IPS-NIHi7 (cell line): ENCODE data around the gene RBM23.
A peak's percentile ranks its signal among the peaks of the same experiment; 100 is the strongest.
"Not testable (repeated sequence)": the region's sequence is repeated elsewhere in the genome, so short reads cannot be mapped to it uniquely, and the experiment has no call there.

Experiments used
- DNase-seq: peaks from one replicate; pipeline ENCODE4 v3.0.0; 2012; ENCODE audit warnings: mixed read lengths; ENCODE audit errors: extremely low spot score

RBM23 gene

DNA sequence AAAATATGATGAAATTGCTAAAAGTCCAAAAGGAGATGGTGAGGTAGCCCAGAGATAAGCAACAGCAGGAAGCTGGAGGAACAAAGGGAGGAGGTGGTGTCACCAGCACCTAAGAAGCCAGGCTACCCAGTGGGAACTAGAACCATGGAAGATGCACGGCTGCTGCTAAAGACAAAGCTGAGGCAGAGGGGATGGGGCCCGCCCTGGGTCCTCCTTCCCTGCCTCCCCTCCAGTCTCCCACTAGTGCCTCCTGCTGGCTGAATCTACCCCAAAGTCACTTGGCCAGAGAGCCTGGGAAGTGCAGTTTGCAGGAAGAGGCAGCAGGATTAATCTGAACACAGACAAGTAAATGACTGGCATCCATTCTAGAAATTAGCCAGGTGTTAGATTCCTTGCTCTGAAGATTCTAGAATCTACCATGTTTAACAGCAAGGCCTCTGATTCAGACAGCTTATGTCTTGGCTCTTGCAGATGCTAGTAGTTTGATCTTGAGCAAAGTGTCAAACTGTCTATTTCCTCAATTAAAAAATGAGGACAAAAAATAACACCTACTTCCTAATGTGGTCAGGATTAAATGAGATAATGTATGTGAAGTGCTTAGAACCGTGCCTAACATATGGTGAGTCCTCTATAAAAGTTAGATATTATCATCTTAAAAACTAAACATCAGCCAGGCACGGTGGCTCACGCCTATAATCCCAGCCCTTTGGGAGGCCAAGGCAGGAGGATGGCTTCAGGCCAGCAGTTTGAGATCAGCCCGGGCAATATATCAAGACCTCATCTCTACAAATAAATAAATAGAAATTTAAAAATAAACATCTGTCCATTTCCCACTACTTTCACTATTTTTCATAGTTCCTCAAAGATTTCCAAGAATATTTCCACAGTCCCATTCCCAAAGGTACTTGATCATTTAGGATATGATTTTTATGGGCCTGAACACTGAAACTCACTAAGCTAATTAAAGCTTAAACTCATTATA is 53.2 kb downstream of the RBM23 start:
- DNase-seq: peak; percentile 82

DNA sequence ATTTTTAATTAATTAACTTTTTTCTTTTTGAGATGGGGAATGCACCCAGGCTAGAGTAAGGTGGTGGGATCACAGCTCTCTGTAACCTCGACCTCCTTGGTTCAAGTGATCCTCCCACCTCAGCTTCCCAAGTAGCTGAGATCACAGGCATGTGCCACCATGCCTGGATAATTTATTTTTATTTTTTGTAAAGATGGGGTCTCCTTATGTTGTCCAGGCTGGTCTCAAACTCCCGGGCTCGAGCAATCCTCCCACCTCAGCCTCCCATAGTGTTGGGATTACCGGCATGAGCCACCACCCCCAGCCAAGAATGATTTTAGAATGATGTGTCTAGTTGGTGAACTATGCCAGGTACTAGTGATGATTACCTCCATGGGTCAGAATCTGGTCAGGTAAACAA is 54.0 kb downstream of the RBM23 start:
- no peak for DNase-seq

DNA sequence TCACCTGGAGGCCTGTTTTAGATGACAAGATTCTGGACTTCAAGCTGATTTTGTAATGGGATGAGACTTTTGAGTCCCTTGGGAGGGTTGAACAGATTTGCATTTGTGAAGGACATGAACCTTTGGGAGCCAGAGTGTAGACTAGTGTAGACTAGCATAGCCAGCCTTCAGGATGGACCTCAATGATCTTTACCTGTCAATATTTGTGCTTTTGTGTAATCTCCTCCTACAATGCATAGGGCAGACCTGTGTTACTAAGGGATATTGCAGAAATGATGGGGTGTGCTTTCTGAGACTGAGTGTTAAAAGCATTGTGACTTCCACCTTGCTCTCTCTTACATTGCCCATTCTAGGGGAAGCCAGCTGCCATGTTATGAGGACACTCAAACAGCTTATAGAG is 57.3 kb downstream of the RBM23 start:
- no peak for DNase-seq

DNA sequence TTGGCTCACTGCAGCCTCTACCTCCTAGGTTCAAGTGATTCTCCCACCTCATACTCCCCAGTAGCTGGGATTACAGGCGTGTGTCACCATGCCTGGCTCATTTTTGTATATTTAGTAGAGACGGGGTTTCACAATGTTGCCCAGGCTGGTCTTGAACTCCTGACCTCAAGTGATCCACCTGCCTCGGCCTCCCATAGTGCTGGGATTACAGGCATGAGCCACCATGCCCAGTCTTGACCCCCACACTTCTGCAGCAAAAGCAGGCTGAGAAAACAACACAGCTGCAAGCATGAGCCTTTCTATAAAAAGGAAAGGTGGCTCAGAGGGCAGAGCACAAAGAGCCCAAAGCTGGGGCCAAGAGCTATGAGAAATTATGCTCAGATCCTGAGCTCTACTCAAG is 58.6 kb downstream of the RBM23 start:
- not testable (repeated sequence) for DNase-seq

DNA sequence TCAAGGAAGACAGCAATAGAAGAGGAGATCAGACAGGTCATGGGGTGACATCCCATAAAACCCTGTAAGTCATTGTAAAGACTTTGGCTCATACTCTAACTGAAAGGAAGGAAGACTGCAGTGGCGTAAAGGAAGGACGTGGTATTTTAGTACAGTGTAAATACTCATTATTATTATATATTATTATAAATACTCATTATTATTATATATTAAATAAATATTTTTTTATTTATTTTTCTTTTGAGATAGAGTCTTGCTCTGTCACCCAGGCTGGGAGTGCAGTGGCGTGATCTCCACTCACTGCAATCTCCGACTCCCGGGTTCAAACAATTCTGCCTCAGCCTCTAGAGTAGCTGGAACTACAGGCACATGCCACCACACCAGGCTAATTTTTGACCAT is 62.5 kb downstream of the RBM23 start:
- DNase-seq: no peak

DNA sequence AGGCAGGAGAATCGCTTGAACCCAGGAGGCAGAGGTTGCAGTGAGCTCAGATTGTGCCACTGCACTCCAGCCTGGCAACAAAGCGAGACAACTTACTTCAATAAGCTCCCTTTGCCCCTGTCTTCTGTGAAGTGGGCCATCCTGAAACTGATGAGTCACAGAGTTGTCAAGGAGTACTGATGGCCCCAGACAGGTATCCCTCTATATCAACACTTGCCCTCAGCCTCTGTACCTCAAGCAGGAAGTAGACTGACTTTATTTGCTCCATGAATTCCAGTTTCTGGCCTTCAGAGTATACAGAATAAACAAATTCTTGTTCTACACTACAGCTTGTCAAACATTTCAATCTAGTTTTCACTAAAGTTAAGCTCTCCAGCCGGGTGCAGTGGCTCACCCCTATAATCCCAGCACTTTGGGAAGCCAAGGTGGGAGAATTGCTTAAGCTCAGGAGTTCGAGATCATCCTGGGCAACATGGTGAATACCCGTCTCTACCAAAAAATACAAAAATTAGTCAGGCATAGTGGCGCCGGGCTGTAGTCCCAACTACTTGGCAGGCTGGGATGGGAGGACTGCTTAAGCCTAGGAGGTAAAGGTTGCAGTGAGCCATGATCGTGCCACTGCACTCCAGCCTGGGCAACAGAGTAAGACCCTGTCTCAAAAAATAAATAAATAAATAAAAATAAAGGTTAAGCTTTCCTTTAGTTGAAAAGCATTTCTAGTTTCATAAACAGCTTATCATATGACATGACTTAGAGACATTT is 63.8 kb downstream of the RBM23 start:
- DNase-seq: no peak

DNA sequence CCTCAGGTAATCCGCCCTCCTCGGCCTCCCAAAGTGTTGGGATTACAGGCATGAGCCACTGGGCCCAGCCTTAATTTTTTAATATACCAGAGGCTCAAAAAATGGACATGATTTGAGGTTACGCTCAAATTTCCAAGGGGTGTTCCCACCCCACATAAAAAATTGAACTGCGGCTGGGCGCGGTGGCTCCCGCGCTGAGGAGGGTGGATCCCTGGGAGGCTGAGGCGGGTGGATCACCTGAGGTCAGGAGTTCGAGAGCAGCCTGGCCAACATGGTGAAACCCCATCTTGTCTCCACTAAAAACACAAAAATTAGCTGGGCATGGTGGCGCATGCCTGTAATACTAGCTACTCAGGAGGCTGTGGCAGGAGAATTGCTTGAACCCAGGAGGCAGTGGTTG is 64.7 kb downstream of the RBM23 start:
- DNase-seq: not testable (repeated sequence)

DNA sequence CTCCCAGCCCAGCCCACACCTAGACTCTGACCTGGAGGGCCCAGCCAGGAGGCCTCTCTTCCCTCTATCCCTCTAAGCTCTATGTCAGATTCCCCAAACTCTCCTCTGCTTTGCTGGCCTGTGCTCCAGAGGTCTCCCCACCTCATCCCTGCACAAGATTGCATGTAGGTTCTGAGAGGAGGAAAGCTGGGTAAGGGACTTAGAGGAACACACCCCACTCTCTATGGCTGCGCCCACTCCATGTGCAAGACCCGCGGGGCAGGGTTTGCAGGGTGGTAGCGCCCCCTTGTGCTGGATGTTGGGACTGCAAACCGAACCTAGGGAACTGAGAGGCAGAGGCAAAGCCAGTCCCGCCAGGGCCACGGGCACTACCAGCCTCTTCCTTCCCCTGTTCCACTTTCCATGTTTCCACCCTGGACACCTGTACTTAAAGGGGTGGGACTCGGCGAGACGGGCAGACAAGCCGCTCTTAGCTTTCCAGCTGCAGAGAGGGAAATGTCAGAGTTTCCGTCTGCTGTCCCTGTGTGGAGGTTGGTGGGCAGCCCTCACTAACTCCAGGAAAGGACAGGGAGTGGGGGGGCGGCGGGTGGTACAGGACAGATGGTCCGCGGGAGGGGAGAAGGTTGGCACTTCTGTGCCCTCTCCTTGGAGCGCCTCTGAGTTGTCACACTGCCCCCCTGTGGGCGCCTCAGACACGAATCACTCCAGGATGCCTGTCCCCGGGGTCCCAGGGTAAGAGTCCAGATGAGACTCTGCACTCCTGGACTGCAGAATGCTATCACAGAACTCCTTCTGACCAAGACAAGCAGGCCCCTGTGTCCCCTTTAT is 65.8 kb downstream of the RBM23 start:
- peak; percentile 83 for DNase-seq

DNA sequence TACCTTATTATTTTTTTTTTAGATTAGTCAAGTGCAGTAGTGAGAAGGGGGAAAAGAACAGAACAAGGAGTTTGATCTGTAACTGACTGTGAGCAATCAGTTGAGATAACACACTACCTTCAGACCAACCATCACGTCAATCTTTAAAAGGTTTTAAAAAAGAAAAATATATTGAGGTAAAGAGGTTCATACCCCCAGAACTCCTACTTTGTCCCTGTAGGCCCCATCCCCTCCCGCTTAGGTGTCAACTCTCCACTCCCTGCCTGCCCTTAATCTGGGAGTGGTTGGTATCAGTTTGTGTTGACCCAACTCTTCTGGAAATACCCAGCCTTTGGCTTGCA is 66.4 kb downstream of the RBM23 start:
- no peak for DNase-seq

DNA sequence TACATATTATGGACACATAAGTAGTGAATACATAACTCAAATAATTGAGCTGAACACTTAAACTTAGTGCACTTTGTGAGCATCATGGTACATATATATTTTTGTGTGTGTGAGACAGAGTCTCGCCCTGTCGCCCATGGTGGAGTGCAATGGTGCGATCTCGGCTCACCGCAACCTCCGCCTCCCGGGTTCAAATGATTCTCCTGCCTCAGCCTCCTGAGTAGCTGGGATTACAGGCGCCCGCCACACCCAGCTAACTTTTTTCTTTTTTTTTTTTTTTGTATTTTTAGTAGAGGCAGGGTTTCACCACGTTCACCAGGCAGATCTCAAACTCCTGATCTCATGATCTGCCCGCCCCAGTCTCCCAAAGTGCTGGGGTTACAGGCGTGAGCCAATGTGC is 66.8 kb downstream of the RBM23 start:
- not testable (repeated sequence) for DNase-seq

DNA sequence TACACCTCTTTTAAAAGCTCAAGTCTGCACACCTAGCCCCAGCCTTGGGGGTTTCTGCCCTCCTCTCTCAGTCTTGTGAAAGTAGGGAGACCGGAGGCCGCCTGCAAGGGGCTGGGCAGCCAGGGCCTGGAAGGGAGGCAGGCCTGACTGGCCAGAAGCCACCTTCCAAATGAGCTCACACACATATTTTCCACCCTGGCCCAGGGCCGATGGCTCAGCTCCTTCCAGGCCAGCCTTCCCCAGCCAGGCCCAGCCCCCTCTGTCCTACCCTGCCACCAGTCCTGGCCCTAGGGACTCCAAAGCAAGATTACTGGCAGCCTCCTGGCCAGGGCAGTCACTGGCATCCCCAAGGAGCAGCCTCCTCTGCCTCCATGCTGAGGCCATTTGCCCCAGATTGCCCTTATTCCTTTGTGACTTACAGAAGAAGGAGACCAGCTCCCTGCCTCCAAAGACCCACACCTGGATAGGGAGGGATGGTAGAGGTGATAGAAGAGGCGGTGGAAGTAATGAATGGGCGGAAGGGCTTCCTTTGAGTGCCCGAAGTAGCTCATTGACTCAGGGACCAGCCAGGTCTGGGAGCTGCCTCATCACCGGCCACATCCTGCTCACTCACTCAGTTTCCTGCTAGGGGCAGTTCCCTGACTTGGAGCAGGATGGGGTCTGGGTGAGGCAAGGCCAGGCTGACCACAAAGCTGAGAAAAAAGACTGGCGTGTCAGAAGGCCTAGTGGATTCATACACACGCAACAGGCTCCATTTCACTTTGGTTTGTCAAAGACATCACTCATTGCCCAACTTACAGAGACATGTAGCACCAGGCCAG is 67.8 kb downstream of the RBM23 start:
- DNase-seq: no peak

DNA sequence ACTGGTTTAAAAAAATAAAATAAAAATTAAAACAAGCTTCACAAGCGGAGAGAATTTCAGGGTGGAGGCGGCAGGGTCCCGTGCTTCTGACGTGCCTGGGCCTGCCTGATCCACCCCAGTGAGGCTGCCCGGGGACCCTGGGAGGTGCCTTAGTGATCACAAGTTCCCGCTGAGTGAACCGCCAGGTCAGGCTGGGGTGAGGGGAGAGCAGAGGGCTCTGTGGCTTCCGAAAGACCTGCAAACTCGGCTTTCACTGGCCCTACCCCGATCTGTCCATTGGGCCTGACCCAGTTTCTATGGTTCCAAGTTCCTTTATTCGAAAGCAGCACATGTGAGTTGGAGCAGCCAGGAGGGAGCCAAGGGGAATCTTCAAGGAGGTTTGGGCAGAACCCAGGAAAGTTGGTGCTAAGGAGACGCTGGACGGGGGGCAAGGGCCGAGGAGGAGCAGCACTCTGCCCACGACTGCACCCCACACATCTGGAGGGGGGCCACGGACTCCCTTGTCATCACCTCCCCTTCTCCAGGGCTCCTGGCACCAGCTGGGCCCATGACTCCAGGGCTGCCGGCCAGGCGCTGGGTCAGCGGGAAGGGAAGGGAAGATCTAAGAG is 69.6 kb downstream of the RBM23 start:
- no peak for DNase-seq

DNA sequence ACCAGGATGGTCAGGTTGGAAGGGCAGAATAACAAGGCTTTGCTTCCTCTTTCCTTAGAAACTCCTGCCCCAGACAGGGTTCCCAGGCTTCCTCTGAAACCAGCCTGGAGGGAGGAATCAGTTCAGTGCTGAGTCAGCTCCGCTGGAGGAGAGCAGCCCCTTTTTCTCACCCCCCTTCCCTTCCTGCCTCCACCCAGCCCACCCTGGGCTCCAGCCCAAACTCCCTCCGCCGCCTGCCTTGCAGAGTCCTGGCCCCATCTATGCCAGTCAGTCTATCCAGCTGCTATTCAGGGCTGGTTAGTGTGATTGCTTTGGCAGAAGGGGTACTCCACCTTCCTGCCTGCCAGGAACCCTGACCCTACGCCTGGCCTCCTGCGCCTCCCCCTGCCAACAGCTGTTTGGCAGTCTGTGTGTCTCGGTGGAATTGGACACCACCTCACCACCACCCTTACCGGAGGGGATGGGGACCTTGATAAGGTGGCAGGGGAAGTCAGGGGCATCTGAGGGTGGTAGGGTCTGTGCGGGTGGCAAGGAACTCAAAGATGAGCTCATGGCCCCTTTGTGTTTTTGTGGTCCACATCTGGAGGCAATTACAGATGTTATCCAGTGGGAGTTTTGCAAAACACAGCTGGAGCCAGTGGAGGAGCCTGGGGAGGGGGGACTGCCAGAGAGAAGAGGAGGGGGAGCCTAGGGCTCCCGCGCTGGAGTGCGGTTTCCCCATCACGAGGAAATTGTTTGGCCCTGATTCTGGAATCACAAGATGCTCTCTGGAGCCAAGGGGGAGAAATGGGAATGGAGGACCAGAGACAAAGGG is 70.4 kb downstream of the RBM23 start:
- DNase-seq: peak; percentile 45

DNA sequence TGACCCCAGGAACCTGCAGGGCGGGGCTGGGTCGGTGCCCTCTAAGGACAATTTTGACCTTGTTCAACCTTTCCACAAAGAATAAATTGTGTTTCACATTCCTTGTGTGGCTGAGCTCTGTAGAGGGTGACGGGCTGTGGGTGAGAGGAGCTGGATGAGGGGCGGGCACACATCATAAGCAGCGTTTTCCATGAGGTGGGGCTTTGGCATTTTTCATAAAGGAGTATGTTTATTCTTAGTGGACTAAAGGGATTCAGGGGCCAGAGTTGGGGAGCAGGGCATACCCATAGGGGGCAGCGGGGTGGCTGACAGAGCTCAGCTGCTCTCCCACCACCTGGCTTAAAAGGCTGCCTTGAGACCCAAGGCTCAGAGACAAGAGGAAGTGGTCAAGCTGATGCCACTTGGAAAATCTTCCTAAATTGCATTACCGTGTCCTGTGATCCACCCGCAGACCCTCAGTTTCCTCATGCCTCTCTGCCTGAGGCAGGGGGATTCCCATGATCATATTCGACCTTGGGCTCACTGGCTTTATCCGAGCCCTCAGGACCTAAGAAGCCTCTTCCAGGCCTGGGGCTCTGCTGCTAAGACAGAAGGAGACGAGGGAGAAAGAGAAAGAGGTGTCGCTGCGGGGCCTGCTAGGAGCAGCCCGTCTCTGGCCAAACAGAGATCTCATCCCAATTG is 71.1 kb downstream of the RBM23 start:
- no peak for DNase-seq

DNA sequence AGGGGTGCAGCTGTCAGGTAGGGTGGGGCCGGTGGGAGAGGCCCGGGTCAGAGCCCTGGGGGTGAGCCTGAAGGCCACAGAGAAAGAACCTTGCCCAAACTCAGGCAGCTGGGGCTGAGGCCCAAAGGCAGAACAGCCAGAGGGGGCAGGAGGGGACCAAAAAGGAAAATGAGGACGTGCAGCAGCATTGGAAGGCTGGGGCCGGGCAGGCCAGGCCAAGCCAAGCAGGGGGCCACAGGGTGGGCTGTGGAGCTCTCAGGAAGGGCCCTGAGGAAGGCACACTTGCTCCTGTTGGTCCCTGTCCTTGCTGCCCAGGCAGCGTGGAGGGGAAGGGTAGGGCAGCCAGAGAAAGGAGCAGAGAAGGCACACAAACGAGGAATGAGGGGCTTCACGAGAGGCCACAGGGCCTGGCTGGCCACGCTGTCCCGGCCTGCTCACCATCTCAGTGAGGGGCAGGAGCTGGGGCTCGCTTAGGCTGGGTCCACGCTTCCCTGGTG is 72.1 kb downstream of the RBM23 start:
- DNase-seq: no peak

DNA sequence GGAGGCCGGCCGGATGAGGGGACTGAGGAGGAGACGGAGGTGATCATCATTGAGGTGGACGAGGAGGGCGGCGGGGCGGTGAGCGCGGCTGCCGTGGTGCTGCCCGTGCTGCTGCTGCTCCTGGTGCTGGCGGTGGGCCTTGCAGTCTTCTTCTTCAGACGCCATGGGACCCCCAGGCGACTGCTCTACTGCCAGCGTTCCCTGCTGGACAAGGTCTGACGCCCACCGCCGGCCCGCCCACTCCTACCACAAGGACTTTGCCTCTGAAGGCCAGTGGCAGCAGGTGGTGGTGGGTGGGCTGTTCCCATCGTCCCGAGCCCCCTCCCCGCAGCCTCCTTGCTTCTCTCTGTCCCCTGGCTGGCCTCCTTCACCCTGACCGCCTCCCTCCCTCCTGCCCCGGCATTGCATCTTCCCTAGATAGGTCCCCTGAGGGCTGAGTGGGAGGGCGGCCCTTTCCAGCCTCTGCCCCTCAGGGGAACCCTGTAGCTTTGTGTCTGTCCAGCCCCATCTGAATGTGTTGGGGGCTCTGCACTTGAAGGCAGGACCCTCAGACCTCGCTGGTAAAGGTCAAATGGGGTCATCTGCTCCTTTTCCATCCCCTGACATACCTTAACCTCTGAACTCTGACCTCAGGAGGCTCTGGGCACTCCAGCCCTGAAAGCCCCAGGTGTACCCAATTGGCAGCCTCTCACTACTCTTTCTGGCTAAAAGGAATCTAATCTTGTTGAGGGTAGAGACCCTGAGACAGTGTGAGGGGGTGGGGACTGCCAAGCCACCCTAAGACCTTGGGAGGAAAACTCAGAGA is 72.9 kb downstream of the RBM23 start:
- DNase-seq: no peak

DNA sequence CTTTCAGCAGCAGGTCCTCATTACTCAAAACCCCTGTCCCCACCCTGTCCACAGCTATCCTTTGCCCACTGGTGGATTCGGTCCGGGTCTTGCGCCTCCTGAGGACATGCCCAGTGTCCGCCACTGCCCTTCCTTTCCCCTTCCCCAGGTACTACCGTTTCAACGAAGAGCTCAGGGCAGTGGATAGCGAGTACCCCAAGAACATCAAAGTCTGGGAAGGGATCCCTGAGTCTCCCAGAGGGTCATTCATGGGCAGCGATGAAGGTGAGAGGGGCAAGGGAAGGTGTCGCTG is 73.9 kb downstream of the RBM23 start:
- DNase-seq: no peak
